ENCODE results near the gene FAM13A.

DNA sequence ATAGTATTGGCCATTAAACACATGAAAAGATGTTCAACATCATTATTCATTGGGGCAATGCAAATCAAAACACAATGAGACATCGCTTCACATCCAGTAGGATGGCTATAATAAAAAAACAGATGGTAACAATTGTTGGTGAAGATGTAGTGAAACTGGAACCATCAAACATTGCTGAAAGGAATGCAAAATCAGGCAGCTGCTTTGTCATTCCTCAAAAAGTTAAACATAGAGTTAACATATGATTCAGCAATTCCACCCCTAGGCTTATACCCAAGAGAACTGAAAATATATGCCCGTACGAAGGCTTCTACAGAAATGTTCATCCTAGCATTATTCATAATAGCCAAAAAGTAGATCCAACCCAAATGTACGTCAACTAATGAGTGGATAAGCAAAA, 215.3 kb downstream of the FAM13A start:
- TF ChIP-seq, protein P1, sequence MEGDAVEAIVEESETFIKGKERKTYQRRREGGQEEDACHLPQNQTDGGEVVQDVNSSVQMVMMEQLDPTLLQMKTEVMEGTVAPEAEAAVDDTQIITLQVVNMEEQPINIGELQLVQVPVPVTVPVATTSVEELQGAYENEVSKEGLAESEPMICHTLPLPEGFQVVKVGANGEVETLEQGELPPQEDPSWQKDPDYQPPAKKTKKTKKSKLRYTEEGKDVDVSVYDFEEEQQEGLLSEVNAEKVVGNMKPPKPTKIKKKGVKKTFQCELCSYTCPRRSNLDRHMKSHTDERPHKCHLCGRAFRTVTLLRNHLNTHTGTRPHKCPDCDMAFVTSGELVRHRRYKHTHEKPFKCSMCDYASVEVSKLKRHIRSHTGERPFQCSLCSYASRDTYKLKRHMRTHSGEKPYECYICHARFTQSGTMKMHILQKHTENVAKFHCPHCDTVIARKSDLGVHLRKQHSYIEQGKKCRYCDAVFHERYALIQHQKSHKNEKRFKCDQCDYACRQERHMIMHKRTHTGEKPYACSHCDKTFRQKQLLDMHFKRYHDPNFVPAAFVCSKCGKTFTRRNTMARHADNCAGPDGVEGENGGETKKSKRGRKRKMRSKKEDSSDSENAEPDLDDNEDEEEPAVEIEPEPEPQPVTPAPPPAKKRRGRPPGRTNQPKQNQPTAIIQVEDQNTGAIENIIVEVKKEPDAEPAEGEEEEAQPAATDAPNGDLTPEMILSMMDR (IDR thresholded peaks at IDR 0.05) = no peak
- no peak for TF ChIP-seq POLR2A (IDR thresholded peaks at IDR 0.05)
